Peyer's patch (tissue), 4 donors: ENCODE measurements around the gene DHTKD1. TPM values are rescaled to one million over a fixed set of nuclear protein-coding genes. Genes with fewer than 3 reads are reported as not detected.

ENCODE experiments used
- DNase-seq, 3 donors: peaks; one replicate each; pipeline ENCODE4 v3.0.0-alpha.2; 2017 to 2019
- H3K27ac ChIP-seq, 4 donors: fragments of 200-600 bp; sonication (generic); one replicate each; pipeline ENCODE4 v1.5.1; 2016 to 2019
- H3K27me3 ChIP-seq, 2 donors: fragments of 200-600 bp; sonication (generic); one replicate each; pipeline ENCODE4 v1.5.1; 2019
- H3K36me3 ChIP-seq, 3 donors: fragments of 200-600 bp; sonication (generic); one replicate each; pipeline ENCODE4 v1.5.1; 2016 to 2019
- H3K4me1 ChIP-seq, 4 donors: fragments of 200-600 bp; sonication (generic); one replicate each; pipeline ENCODE4 v1.5.1; 2016 to 2019
- H3K4me3 ChIP-seq, 4 donors: fragments of 200-600 bp; sonication (generic); 1 replicate in 3 of 4; 2 replicates in 1 of 4; pipeline ENCODE4 v1.5.1; 2016 to 2019; ENCODE audit warnings: mild to moderate bottlenecking in 1 of 4
- H3K9me3 ChIP-seq, 4 donors: fragments of 200-600 bp; sonication (generic); one replicate each; pipeline ENCODE4 v1.5.1; 2016 to 2019; ENCODE audit warnings: mild to moderate bottlenecking in 1 of 4
- CTCF ChIP-seq, 6 experiments: fragments of 450-650 bp in 4 of 6; fragments of 200-600 bp in 2 of 6; sonication (generic) in 1 of 6; IDR thresholded peaks; one replicate each; pipeline ENCODE4 v1.5.1; 2017 to 2019; ENCODE audit warnings: antibody characterized with exemption in 6 of 6, mild to moderate bottlenecking in 3 of 6, moderate library complexity in 1 of 6
- POLR2A ChIP-seq, 2 donors: fragments of 450-650 bp; IDR thresholded peaks; one replicate each; pipeline ENCODE4 v1.5.1; 2017; ENCODE audit warnings: antibody characterized with exemption in 2 of 2, mild to moderate bottlenecking in 2 of 2, moderate library complexity in 2 of 2
- total RNA-seq, 4 donors: library from RNA; depleted of rRNA; stranded (reverse); fragments of >200 nt; gene quantifications; one replicate each; pipeline ENCODE4 v1.1.0, GENCODE V29; 2016

The DHTKD1 gene
- total RNA-seq, 4 donors from 2014 or later: 18.4 to 32.1 (median 24.2) TPM

GRCh38 chr10:12051241-12051640 lies 17.5 kb upstream of the DHTKD1 start:
- no peaks in the 10 kb centered on the region for H3K9me3 ChIP-seq
- H3K4me3 ChIP-seq: no peak overlapping the region
- no peaks in the 10 kb centered on the region for H3K36me3 ChIP-seq
- no peak for DNase-seq
- H3K4me1 ChIP-seq: no peaks in the 10 kb centered on the region
- TF ChIP-seq POLR2A (IDR thresholded peaks at IDR 0.05) (no peak), CTCF (IDR thresholded peaks at IDR 0.05) (no peak)
- H3K27ac ChIP-seq: peak overlapping the region in 2 of 4 donors; percentile 30 to 44
- no peaks in the 10 kb centered on the region for H3K27me3 ChIP-seq

DNA sequence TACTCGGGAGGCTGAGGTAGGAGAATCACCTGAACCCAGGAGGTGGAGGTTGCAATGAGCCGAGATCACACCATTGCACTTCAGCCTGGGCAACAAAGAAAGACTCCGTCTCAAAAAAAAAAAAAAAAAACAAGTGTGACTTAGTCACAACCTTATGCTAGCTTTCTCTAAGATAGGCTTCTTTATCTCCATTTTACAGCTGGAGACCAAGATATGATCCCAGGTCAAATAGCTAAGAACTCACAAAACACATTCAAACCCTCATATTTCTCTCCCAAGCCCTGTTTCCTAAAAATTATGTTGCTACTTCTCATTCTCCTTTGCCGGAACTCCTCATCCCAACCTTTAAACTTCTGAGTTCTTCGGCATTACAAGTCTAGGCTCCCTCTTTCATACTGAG lies 13.0 kb upstream of the DHTKD1 start:
- Histone ChIP-seq H3K27me3 (no peaks in the 10 kb centered on the region), H3K4me1 (no peaks in the 10 kb centered on the region), H3K4me3 (no peak overlapping the region), H3K9me3 (no peaks in the 10 kb centered on the region), H3K36me3 (no peaks in the 10 kb centered on the region), H3K27ac (no peak overlapping the region)
- no peak for TF ChIP-seq CTCF (IDR thresholded peaks at IDR 0.05)
- TF ChIP-seq POLR2A (IDR thresholded peaks at IDR 0.05): no peak
- DNase-seq: no peak

GRCh38 chr10:12056748-12057147 lies 12.0 kb upstream of the DHTKD1 start:
- H3K27me3 ChIP-seq: no peaks in the 10 kb centered on the region
- H3K4me3 ChIP-seq: no peak overlapping the region
- no peaks in the 10 kb centered on the region for H3K9me3 ChIP-seq
- no peak for DNase-seq
- H3K4me1 ChIP-seq: no peaks in the 10 kb centered on the region
- TF ChIP-seq CTCF (IDR thresholded peaks at IDR 0.05) (no peak), POLR2A (IDR thresholded peaks at IDR 0.05) (no peak)
- no peak overlapping the region for H3K27ac ChIP-seq
- no peaks in the 10 kb centered on the region for H3K36me3 ChIP-seq

- no peaks in the 10 kb centered on the region for H3K9me3 ChIP-seq
- TF ChIP-seq CTCF (IDR thresholded peaks at IDR 0.05): no peak
- TF ChIP-seq POLR2A (IDR thresholded peaks at IDR 0.05): no peak
- H3K27ac ChIP-seq: no peak overlapping the region
- H3K27me3 ChIP-seq: no peaks in the 10 kb centered on the region
- DNase-seq: no peak
- no peaks in the 10 kb centered on the region for H3K4me1 ChIP-seq
- H3K4me3 ChIP-seq: no peak overlapping the region
- no peaks in the 10 kb centered on the region for H3K36me3 ChIP-seq
Measured at GRCh38 chr10:12061124-12061523, 7.6 kb upstream of the DHTKD1 start.

- no peaks in the 10 kb centered on the region for H3K9me3 ChIP-seq
- H3K36me3 ChIP-seq: no peaks in the 10 kb centered on the region
- H3K4me3 ChIP-seq: peak overlapping the region in 1 of 4 donors; percentile 1
- H3K4me1 ChIP-seq: no peaks in the 10 kb centered on the region
- no peak for DNase-seq
- peak overlapping the region in 1 of 4 donors; percentile 58 for H3K27ac ChIP-seq
- H3K27me3 ChIP-seq: no peaks in the 10 kb centered on the region
- no peak for TF ChIP-seq POLR2A (IDR thresholded peaks at IDR 0.05)
- no peak for TF ChIP-seq CTCF (IDR thresholded peaks at IDR 0.05)
Measured at GRCh38 chr10:12062754-12063482, 5.8 kb upstream of the DHTKD1 start.
